Endothelial cell of umbilical vein (primary cell): ENCODE data around the gene NEU4. TPM values are rescaled to one million over a fixed set of nuclear protein-coding genes. Genes with fewer than 3 reads are reported as not detected.
"Not testable (repeated sequence)": the region's sequence is repeated elsewhere in the genome, so short reads cannot be mapped to it uniquely, and the experiment has no call there.

Experiments used
- BruUV-seq: library from RNA; stranded (reverse); fragments of 400-500 nt; replicated peaks from 2 replicates; lab custom pipeline; 2021; lab: Mats Ljungman, UMichigan
- CTCF ChIA-PET: fragments of 300-600, 350-600 bp; sonication (Branson Sonifier 250); formaldehyde crosslinking; loops from one replicate; lab custom pipeline; 2021; ENCODE audit warnings: antibody characterized with exemption, inconsistent platforms; lab: Charles Lee
- POLR2A ChIA-PET: fragments of 300-600, 350-600 bp; sonication (Branson Sonifier 250); formaldehyde crosslinking; loops from one replicate; lab custom pipeline; 2021; ENCODE audit warnings: antibody characterized with exemption, inconsistent platforms; lab: Charles Lee
- DNase-seq: peaks from one replicate; pipeline ENCODE4 v3.0.0-alpha.2; 2011; ENCODE audit warnings: low read depth, low spot score
- FAIRE-seq: peaks from 2 replicates; lab custom pipeline; 2011; peaks lifted over from hg19 to GRCh38; lab: Jason Lieb, UNC
- H2AFZ ChIP-seq: 2 replicates; pipeline ENCODE4 v1.6.0; 2012; ENCODE audit warnings: low read depth, low read length, control low read depth, inconsistent platforms
- H3K27ac ChIP-seq: 2 replicates; pipeline ENCODE4 v1.5.1; 2011; ENCODE audit warnings: low read depth, mild to moderate bottlenecking, control low read depth, low read length, moderate library complexity; ENCODE audit not compliant: insufficient read depth
- H3K27me3 ChIP-seq, 2 experiments: 2 replicates each; pipeline versions ENCODE4 v1.6.0 to v1.6.1; 2011; ENCODE audit warnings: low read length in 2 of 2, mixed read lengths in 1 of 2; ENCODE audit not compliant: control insufficient read depth in 2 of 2, insufficient read depth in 2 of 2
- H3K36me3 ChIP-seq, 2 experiments: 2 replicates in 1 of 2; 3 replicates in 1 of 2; pipeline ENCODE4 v1.5.1; 2011; ENCODE audit warnings: low read length in 2 of 2, mild to moderate bottlenecking in 1 of 2, moderate library complexity in 1 of 2; ENCODE audit not compliant: control insufficient read depth in 2 of 2, insufficient read depth in 2 of 2; ENCODE audit errors: extremely low read depth in 1 of 2
- H3K4me1 ChIP-seq: 3 replicates; pipeline ENCODE4 v1.5.1; 2011; ENCODE audit warnings: mild to moderate bottlenecking, low read length; ENCODE audit not compliant: control insufficient read depth, insufficient read depth; ENCODE audit errors: extremely low read depth
- H3K4me2 ChIP-seq: 2 replicates; pipeline ENCODE4 v1.6.1; 2011; ENCODE audit warnings: low read length, control low read depth, mixed read lengths; ENCODE audit not compliant: insufficient read depth
- H3K4me3 ChIP-seq, 3 experiments: fragments of 200-600 bp in 1 of 3; sonication (generic), shearing (Covaris generic) in 1 of 3; replicated peaks in 1 of 3; 2 replicates each; pipeline ENCODE4 v1.5.1; 2011 to 2016; ENCODE audit warnings: control low read depth in 3 of 3, low read length in 3 of 3, mild to moderate bottlenecking in 2 of 3, inconsistent platforms in 1 of 3, low read depth in 1 of 3, moderate library complexity in 1 of 3; ENCODE audit not compliant: insufficient read depth in 1 of 3
- H3K79me2 ChIP-seq: 2 replicates; pipeline ENCODE4 v1.6.0; 2012; ENCODE audit warnings: low read length, inconsistent platforms; ENCODE audit not compliant: control insufficient read depth, insufficient read depth
- H3K9ac ChIP-seq: replicated peaks from 2 replicates; pipeline ENCODE3; 2011; ENCODE audit warnings: low read length, control low read depth; ENCODE audit not compliant: insufficient read depth; ENCODE audit errors: extremely low read depth
- H3K9me1 ChIP-seq: replicated peaks from 3 replicates; pipeline ENCODE4 v1.6.0; 2011; ENCODE audit warnings: mild to moderate bottlenecking, low read length; ENCODE audit not compliant: control insufficient read depth, insufficient read depth; ENCODE audit errors: extremely low read depth
- H3K9me3 ChIP-seq: replicated peaks from 2 replicates; pipeline ENCODE4 v1.5.1; 2012; ENCODE audit warnings: low read length, inconsistent platforms; ENCODE audit not compliant: control insufficient read depth, insufficient read depth
- H4K20me1 ChIP-seq: replicated peaks from 2 replicates; pipeline ENCODE3; 2011; ENCODE audit warnings: mild to moderate bottlenecking, low read length; ENCODE audit not compliant: control insufficient read depth, insufficient read depth; ENCODE audit errors: extremely low read depth
- JUN ChIP-seq: IDR thresholded peaks from 2 replicates; pipeline ENCODE4 v1.6.1; 2011; ENCODE audit warnings: borderline replicate concordance, low read depth; ENCODE audit not compliant: insufficient read length, insufficient read depth
- dilution Hi-C: fragments of 300-500 bp; cut with MboI; formaldehyde crosslinking; loops from one replicate; pipeline ENCODE4 v1.15.0; 2019; ENCODE audit warnings: low sequenced_read_pairs; ENCODE audit not compliant: extremely low pct_ligation_motif_present
- intact Hi-C: fragments of 100-400 bp; cut with micrococcal nuclease; formaldehyde crosslinking; loops from one replicate; pipeline ENCODE4 v1.10.0; 2022
- polyA plus RNA-seq, 4 experiments: library from polyadenylated mRNA; depleted of rRNA in 3 of 4; stranded (reverse) in 3 of 4; unstranded in 1 of 4; fragments of >200 nt; gene quantifications; 2 replicates each; pipeline versions ENCODE4 v1.2.1 to v1.2.3, GENCODE V29; 2011 to 2012; ENCODE audit warnings: missing spikeins in 1 of 4
- total RNA-seq: library from RNA; stranded (reverse); gene quantifications from 2 replicates; pipeline ENCODE4 v1.2.3, GENCODE V29; 2021
- TF ChIP-seq, protein P1 (sequence below), 2 donors: IDR thresholded peaks; 1 replicate in 1 of 2; 2 replicates in 1 of 2; pipeline ENCODE4 v1.5.1; 2011; ENCODE audit warnings: low read length in 2 of 2, mild to moderate bottlenecking in 2 of 2, moderate library complexity in 2 of 2, control low read depth in 1 of 2, inconsistent platforms in 1 of 2, low read depth in 1 of 2; ENCODE audit not compliant: insufficient read depth in 1 of 2; ENCODE audit errors: extremely low read depth in 1 of 2
- TF ChIP-seq, protein P2 (sequence below): IDR thresholded peaks from 2 replicates; pipeline ENCODE4 v1.6.1; 2011; ENCODE audit not compliant: insufficient read depth, insufficient read length

The NEU4 gene
- total and polyA plus RNA-seq, 2 donors (not counting 3 experiments of a cell fraction or from before 2014, with no cell fraction given): not detected

DNA sequence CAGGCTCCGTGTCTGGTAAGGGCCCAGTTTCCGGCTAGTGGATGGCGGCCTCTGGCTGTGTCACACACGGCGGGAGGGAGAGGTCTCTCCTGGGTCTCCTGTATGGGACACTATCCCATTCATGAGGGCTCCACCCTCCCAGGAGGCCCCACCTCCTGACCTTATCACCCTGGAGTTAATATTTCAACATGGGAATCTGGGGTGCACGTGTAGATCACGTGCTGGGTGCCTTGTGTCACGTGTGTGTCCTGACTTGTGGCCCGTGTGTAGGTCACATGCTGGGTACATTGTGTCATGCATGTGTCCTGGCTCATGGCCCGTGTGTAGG lies 9.9 kb downstream of the NEU4 start:
- BruUV-seq: no TSS peak
- Histone ChIP-seq H3K9ac (no peak overlapping the region), H3K9me1 (no peaks in the 10 kb centered on the region), H3K36me3 (no peaks in the 10 kb centered on the region), H4K20me1 (no peaks in the 10 kb centered on the region), H2AFZ (no peak overlapping the region), H3K9me3 (no peaks in the 10 kb centered on the region), H3K79me2 (no peaks in the 10 kb centered on the region), H3K4me1 (peaks cover 6% of the 10 kb centered on the region), H3K4me3 (no peak overlapping the region), H3K27ac (no peak overlapping the region), H3K27me3 (no peaks in the 10 kb centered on the region), H3K4me2 (no peak overlapping the region)
- CTCF ChIA-PET: no interaction called here
- FAIRE-seq: no peak
- no peak for DNase-seq
- TF ChIP-seq JUN: no peak
- TF ChIP-seq, protein P1, sequence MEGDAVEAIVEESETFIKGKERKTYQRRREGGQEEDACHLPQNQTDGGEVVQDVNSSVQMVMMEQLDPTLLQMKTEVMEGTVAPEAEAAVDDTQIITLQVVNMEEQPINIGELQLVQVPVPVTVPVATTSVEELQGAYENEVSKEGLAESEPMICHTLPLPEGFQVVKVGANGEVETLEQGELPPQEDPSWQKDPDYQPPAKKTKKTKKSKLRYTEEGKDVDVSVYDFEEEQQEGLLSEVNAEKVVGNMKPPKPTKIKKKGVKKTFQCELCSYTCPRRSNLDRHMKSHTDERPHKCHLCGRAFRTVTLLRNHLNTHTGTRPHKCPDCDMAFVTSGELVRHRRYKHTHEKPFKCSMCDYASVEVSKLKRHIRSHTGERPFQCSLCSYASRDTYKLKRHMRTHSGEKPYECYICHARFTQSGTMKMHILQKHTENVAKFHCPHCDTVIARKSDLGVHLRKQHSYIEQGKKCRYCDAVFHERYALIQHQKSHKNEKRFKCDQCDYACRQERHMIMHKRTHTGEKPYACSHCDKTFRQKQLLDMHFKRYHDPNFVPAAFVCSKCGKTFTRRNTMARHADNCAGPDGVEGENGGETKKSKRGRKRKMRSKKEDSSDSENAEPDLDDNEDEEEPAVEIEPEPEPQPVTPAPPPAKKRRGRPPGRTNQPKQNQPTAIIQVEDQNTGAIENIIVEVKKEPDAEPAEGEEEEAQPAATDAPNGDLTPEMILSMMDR (IDR thresholded peaks at IDR 0.05; ENCODE audit: extremely low read depth in 1 of 2, insufficient read depth in 1 of 2, low read depth in 1 of 2, low read length in 2 of 2): no peak
- TF ChIP-seq, protein P2, sequence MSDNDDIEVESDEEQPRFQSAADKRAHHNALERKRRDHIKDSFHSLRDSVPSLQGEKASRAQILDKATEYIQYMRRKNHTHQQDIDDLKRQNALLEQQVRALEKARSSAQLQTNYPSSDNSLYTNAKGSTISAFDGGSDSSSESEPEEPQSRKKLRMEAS: no peak
- intact Hi-C loops (no loop called here), dilution Hi-C loops (no loop called here)
- POLR2A ChIA-PET: no interaction called here

DNA sequence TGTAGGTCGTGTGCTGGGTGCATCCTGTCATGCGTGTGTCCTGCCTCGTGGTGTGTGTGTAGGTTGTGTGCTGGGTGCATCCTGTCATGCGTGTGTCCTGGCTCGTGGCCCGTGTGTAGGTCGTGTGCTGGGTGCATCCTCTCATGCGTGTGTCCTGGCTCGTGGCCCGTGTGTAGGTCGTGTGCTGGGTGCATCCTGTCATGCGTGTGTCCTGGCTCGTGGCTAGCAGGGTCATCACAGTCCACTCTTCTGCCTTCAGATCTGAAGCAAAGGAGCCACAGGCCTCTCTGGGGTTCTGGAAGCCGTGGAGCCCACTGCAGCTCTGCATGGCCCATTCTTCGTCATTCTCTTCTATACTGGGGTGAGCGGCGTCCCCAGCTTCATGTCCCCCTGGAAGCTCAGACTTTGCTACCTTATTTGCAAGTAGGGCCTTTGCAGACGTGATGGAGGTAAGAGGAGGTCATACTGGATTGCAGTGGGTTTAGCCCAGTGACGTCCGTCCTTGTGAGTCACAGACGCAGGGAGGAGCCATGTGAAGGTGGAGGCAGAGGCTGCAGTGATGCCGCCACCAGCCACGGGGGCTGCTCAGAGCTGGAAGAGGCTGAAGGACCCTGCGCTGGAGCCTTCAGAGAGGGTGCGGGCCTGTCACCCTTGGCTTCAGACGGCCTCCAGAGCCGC lies 11.1 kb downstream of the NEU4 start:
- H3K9me1 ChIP-seq, H3K4me2 ChIP-seq, H4K20me1 ChIP-seq, FAIRE-seq, H3K9me3 ChIP-seq, H2AFZ ChIP-seq, CTCF ChIA-PET, H3K79me2 ChIP-seq, H3K4me3 ChIP-seq, POLR2A ChIA-PET, dilution Hi-C loops, H3K27me3 ChIP-seq, DNase-seq, H3K4me1 ChIP-seq, BruUV-seq, H3K36me3 ChIP-seq, H3K9ac ChIP-seq, H3K27ac ChIP-seq, intact Hi-C loops: not testable (repeated sequence)
